NT2/D1 (cell line): Measurements from ENCODE around the gene CRTC2.
"Not testable (repeated sequence)": the region's sequence is repeated elsewhere in the genome, so short reads cannot be mapped to it uniquely, and the experiment has no call there.

Experiments used
- SUZ12 ChIP-seq: IDR thresholded peaks from 2 replicates; pipeline ENCODE4 v1.6.1; 2011; ENCODE audit not compliant: insufficient read length, insufficient read depth; ENCODE audit errors: extremely low read depth
- YY1 ChIP-seq: IDR thresholded peaks from 2 replicates; pipeline ENCODE4 v1.6.1; 2011; ENCODE audit not compliant: insufficient read length, insufficient read depth
- ZNF274 ChIP-seq: IDR thresholded peaks from 2 replicates; pipeline ENCODE4 v1.6.1; 2011; ENCODE audit warnings: mild to moderate bottlenecking, low read depth, low read length

DNA sequence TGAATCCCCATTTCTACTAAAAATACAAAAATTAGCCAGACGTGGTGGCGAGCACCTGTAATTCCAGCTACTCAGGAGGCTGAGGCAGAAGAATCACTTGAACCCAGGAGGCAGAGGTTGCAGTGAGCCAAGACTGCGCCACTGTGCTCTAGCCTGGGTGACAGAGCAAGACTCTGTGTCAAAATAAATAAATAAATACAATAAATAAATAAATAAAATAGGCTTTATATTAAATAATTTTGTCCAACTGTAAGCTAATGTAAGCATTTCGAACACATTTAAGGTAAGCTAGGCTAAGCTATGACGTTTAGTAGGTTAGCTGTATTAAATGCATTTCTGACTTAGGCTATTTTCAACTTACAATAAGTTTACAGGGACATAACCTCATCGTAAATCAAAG lies 47.9 kb downstream of the CRTC2 start:
- not testable (repeated sequence) for TF ChIP-seq ZNF274, SUZ12, YY1
